Coronary artery (tissue), 2 donors: ENCODE data around the gene TMEM147.

ENCODE experiments used
- DNase-seq: peaks from one replicate; pipeline ENCODE4 v3.0.0-alpha.2; 2017; ENCODE audit warnings: low spot score
- H3K27ac ChIP-seq, 2 donors: fragments of 200-600 bp; sonication (generic); one replicate each; pipeline ENCODE4 v1.5.1; 2016 to 2019
- H3K4me3 ChIP-seq: fragments of 200-600 bp; sonication (generic); 2 replicates; pipeline ENCODE4 v1.5.1; 2016; ENCODE audit warnings: mild to moderate bottlenecking, moderate library complexity
- CTCF ChIP-seq: fragments of 200-600 bp; sonication (generic); IDR thresholded peaks from one replicate; pipeline ENCODE4 v1.5.1; 2019; ENCODE audit warnings: antibody characterized with exemption

TMEM147 gene

GRCh38 chr19:35502751-35503150 lies 42.7 kb upstream of the TMEM147 start:
- TF ChIP-seq CTCF, result no peak
- no peak for DNase-seq
- H3K27ac ChIP-seq, result no peak overlapping the region
- H3K4me3 ChIP-seq, result no peak overlapping the region

GRCh38 chr19:35506011-35506410 lies 39.4 kb upstream of the TMEM147 start:
- Histone ChIP-seq H3K27ac (no peak overlapping the region), H3K4me3 (no peak overlapping the region)
- TF ChIP-seq CTCF, result no peak
- DNase-seq, result no peak

- no peak for TF ChIP-seq CTCF
- no peak overlapping the region for H3K27ac ChIP-seq
- no peak for DNase-seq
- no peak overlapping the region for H3K4me3 ChIP-seq
These were observed 37.9 kb upstream of the TMEM147 start for GRCh38 chr19:35507561-35507960.

GRCh38 chr19:35508129-35508528 lies 37.3 kb upstream of the TMEM147 start:
- DNase-seq, result no peak
- Histone ChIP-seq H3K4me3 (no peak overlapping the region), H3K27ac (no peak overlapping the region)
- TF ChIP-seq CTCF, result no peak

GRCh38 chr19:35509018-35509652 lies 36.3 kb upstream of the TMEM147 start:
- no peak for DNase-seq
- Histone ChIP-seq H3K27ac (peak overlapping the region in 1 of 2 donors; percentile 30), H3K4me3 (peak overlapping the region; percentile 62)
- TF ChIP-seq CTCF, result no peak

- H3K27ac ChIP-seq, result peak overlapping the region; percentile 6 to 28
- peak; percentile 92 for TF ChIP-seq CTCF
- peak overlapping the region; percentile 62 for H3K4me3 ChIP-seq
- no peak for DNase-seq
These were observed 35.4 kb upstream of the TMEM147 start for GRCh38 chr19:35509861-35510625.

- TF ChIP-seq CTCF, result peak; percentile 3
- H3K27ac ChIP-seq, result no peak overlapping the region
- H3K4me3 ChIP-seq, result peak overlapping the region; percentile 62
- DNase-seq, result no peak
These were observed 34.8 kb upstream of the TMEM147 start for GRCh38 chr19:35510626-35510964.
